ENCODE data around the gene HTR3D.
"Not testable (repeated sequence)": the region's sequence is repeated elsewhere in the genome, so short reads cannot be mapped to it uniquely, and the experiment has no call there.

The HTR3D gene

DNA sequence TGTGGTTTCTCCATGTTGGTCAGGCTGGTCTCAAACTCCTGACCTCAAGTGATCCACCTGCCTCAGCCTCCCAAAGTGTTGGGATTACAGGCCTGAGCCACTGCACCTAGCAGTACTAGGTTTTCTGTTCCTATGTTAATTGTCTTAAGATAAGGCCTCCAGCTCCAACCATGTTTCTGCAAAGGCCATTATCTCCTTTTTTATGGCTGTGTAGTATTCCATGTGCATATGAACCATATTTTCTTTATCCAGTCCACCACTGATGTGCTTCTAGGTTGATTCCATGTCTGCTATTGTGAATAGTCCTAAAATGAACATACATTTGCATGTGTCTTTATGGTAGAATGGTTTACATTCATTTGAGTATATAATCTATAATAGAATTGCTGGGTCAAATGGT is 31.1 kb downstream of the HTR3D start:
- no peak for DNase-seq (ENCODE audit: low read depth, low spot score)
- TF ChIP-seq, protein P1, sequence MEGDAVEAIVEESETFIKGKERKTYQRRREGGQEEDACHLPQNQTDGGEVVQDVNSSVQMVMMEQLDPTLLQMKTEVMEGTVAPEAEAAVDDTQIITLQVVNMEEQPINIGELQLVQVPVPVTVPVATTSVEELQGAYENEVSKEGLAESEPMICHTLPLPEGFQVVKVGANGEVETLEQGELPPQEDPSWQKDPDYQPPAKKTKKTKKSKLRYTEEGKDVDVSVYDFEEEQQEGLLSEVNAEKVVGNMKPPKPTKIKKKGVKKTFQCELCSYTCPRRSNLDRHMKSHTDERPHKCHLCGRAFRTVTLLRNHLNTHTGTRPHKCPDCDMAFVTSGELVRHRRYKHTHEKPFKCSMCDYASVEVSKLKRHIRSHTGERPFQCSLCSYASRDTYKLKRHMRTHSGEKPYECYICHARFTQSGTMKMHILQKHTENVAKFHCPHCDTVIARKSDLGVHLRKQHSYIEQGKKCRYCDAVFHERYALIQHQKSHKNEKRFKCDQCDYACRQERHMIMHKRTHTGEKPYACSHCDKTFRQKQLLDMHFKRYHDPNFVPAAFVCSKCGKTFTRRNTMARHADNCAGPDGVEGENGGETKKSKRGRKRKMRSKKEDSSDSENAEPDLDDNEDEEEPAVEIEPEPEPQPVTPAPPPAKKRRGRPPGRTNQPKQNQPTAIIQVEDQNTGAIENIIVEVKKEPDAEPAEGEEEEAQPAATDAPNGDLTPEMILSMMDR (IDR thresholded peaks at IDR 0.05; ENCODE audit: insufficient read depth, low read length, missing control alignments) = no peak
- H3K4me3 ChIP-seq (ENCODE audit: low read depth, low read length) = no peak overlapping the region
- ChIA-PET CTCF (no interaction called here), POLR2A (no interaction called here)

DNA sequence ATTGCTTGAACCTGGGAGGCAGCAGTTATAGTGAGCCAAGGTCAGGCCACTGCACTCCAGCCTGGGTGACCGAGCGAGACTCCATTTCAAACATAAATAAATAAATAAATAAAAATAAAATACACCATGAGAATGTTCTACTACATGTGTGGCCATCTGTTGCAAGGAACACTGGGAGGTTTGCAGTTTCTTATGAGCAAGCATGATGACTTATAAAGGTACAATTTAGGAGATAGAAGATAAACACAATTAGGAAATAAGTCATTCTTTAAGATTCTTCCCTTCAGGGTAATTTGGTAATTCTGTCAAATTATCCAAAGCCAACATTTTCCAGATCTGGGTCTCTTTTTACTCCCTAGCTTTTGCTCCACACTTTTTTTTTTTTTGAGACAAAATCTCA is 34.7 kb downstream of the HTR3D start:
- DNase-seq (ENCODE audit: low read depth, low spot score) = no peak
- CTCF ChIA-PET = interaction anchor here (1.3 kb wide), 1 partner anchor 10 kb away, joined by 3 read pairs; no protein-coding TSS in a partner anchor
- no peak overlapping the region for H3K4me3 ChIP-seq (ENCODE audit: low read depth, low read length)
- TF ChIP-seq, protein P1 (IDR thresholded peaks at IDR 0.05; ENCODE audit: insufficient read depth, low read length, missing control alignments) = no peak
- POLR2A ChIA-PET = no interaction called here

DNA sequence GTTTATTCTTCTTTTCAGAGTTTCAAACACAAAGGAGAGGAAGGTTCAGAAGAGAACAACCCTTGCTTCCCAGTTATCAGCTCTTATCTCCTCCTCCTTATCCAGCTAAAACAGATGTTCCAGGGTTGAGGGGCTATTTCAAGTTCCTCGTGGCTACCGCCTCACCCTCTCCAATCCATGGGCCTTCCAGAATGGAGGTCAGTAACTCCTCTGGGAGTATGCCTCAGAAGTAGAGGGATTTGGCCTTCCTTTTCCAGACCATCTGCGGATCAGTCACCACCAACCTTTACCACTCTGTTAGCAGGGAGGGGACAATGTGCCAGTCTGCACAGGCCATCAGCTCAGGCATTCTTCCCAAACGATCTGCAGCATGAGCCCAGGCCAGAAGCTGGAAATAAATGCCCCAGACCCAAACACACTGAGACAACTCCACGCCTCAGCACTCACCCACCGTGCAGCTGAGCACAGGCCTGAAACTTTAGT is 36.1 kb downstream of the HTR3D start:
- DNase-seq (ENCODE audit: low read depth, low spot score) = no peak
- CTCF ChIA-PET = interaction anchor here (1.0 to 1.6 kb wide), 4 partner anchors 10 to 50 kb away, joined by 3 to 4 read pairs (median 3); partner anchors contain the start of gene ABCC5
- POLR2A ChIA-PET = no interaction called here
- TF ChIP-seq, protein P1 (IDR thresholded peaks at IDR 0.05; ENCODE audit: insufficient read depth, low read length, missing control alignments) = no peak
- H3K4me3 ChIP-seq (ENCODE audit: low read depth, low read length) = no peak overlapping the region

- CTCF ChIA-PET = interaction anchor here (1.0 to 1.6 kb wide), 3 partner anchors 11 to 50 kb away, joined by 3 to 4 read pairs (median 3); partner anchors contain the start of gene ABCC5
- no peak for DNase-seq (ENCODE audit: low read depth, low spot score)
- TF ChIP-seq, protein P1 (IDR thresholded peaks at IDR 0.05; ENCODE audit: insufficient read depth, low read length, missing control alignments) = no peak
- no peak overlapping the region for H3K4me3 ChIP-seq (ENCODE audit: low read depth, low read length)
- POLR2A ChIA-PET = no interaction called here
These were observed 36.8 kb downstream of the HTR3D start for GRCh38 chr3:184068344-184068743.

DNA sequence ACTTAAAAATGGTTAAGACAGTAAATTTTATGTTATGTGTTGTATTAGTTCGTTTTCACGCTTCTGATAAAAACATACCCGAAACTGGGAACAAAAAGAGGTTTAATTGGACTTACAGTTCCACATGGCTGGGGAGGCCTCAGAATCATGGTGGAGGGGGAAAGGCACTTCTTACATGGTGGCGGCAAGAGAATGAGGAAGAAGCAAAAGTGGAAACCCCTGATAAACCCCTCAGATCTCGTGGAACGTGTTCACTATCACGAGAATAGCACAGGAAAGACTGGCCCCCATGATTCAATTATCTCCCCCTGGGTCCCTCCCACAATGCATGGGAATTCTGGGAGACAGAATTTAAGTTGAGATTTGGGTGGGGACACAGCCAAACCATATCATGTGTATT is 39.6 kb downstream of the HTR3D start:
- CTCF ChIA-PET; POLR2A ChIA-PET; H3K4me3 ChIP-seq (ENCODE audit: low read depth, low read length); DNase-seq (ENCODE audit: low read depth, low spot score): not testable (repeated sequence)

DNA sequence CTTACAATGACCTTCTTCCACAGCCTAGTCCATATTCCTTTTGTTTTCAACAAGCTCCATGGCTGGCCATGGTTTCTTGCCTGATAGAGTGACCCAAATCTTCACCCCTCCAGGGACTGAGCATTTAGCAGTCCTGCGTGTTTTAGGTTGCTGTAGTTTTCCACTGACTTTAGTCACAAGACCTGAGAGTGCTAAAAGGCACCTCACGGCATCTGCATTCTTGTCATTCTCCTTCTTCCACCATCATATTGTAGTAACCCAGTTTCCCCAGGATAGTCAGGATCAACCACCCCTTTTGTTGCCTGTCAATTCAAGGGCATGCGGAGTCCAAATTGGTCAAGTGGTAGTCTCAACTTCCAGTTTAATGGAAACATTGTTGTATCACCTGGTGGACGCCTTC is 42.1 kb downstream of the HTR3D start:
- no peak for DNase-seq (ENCODE audit: low read depth, low spot score)
- no peak overlapping the region for H3K4me3 ChIP-seq (ENCODE audit: low read depth, low read length)
- TF ChIP-seq, protein P1 (IDR thresholded peaks at IDR 0.05; ENCODE audit: insufficient read depth, low read length, missing control alignments) = no peak
- ChIA-PET POLR2A (no interaction called here), CTCF (no interaction called here)

GRCh38 chr3:184075901-184076300 is 44.4 kb downstream of the HTR3D start:
- H3K4me3 ChIP-seq (ENCODE audit: low read depth, low read length) = no peak overlapping the region
- no peak for DNase-seq (ENCODE audit: low read depth, low spot score)
- ChIA-PET CTCF (no interaction called here), POLR2A (no interaction called here)
- TF ChIP-seq, protein P1 (IDR thresholded peaks at IDR 0.05; ENCODE audit: insufficient read depth, low read length, missing control alignments) = no peak
